ENCODE measurements around the gene POC1B.

POC1B gene

GRCh38 chr12:89552376-89552775, 26.5 kb upstream of the POC1B start:
- H3K4me3 ChIP-seq (ENCODE audit: low read depth, low read length), result no peak overlapping the region
- DNase-seq (ENCODE audit: low read depth), result no peak
- TF ChIP-seq MYC (IDR thresholded peaks at IDR 0.05; ENCODE audit: low read depth, low read length) (no peak), POLR2A (IDR thresholded peaks at IDR 0.05; ENCODE audit: extremely low read depth, insufficient read length) (no peak)

- no peak overlapping the region for H3K4me3 ChIP-seq (ENCODE audit: low read depth, low read length)
- TF ChIP-seq MAX (IDR thresholded peaks at IDR 0.05; ENCODE audit: low read depth, low read length) (peak; percentile 59), MYC (IDR thresholded peaks at IDR 0.05; ENCODE audit: low read depth, low read length) (peak; percentile 36; the same call in 1 of the 2 replicates), POLR2A (IDR thresholded peaks at IDR 0.05; ENCODE audit: extremely low read depth, insufficient read length) (no peak), CTCF (IDR thresholded peaks at IDR 0.05; ENCODE audit: low read depth, low read length) (peak; percentile 7)
- peak; percentile 47 for DNase-seq (ENCODE audit: low read depth)
Measured at GRCh38 chr12:89551747-89552146, 25.9 kb upstream of the POC1B start.

- H3K4me3 ChIP-seq (ENCODE audit: low read depth, low read length), result no peak overlapping the region
- DNase-seq (ENCODE audit: low read depth), result no peak
- TF ChIP-seq CTCF (IDR thresholded peaks at IDR 0.05; ENCODE audit: low read depth, low read length), result no peak
- no peak for TF ChIP-seq MYC (IDR thresholded peaks at IDR 0.05; ENCODE audit: low read depth, low read length)
- no peak for TF ChIP-seq POLR2A (IDR thresholded peaks at IDR 0.05; ENCODE audit: extremely low read depth, insufficient read length)
- no peak for TF ChIP-seq MAX (IDR thresholded peaks at IDR 0.05; ENCODE audit: low read depth, low read length)
Measured at GRCh38 chr12:89547101-89547500, 21.3 kb upstream of the POC1B start.

GRCh38 chr12:89546151-89546550, 20.3 kb upstream of the POC1B start:
- DNase-seq (ENCODE audit: low read depth), result no peak
- TF ChIP-seq MYC (IDR thresholded peaks at IDR 0.05; ENCODE audit: low read depth, low read length) (no peak), POLR2A (IDR thresholded peaks at IDR 0.05; ENCODE audit: extremely low read depth, insufficient read length) (no peak), CTCF (IDR thresholded peaks at IDR 0.05; ENCODE audit: low read depth, low read length) (no peak), MAX (IDR thresholded peaks at IDR 0.05; ENCODE audit: low read depth, low read length) (no peak)
- H3K4me3 ChIP-seq (ENCODE audit: low read depth, low read length), result no peak overlapping the region

GRCh38 chr12:89544681-89545184, 18.9 kb upstream of the POC1B start:
- TF ChIP-seq MAX (IDR thresholded peaks at IDR 0.05; ENCODE audit: low read depth, low read length), result no peak
- H3K4me3 ChIP-seq (ENCODE audit: low read depth, low read length), result no peak overlapping the region
- DNase-seq (ENCODE audit: low read depth), result no peak

- DNase-seq (ENCODE audit: low read depth), result no peak
Measured at GRCh38 chr12:89544022-89544421, 18.2 kb upstream of the POC1B start.

More at GRCh38 chr12:89544022-89544421, 18.2 kb upstream of the POC1B start:
- TF ChIP-seq CTCF (IDR thresholded peaks at IDR 0.05; ENCODE audit: low read depth, low read length) (no peak), MAX (IDR thresholded peaks at IDR 0.05; ENCODE audit: low read depth, low read length) (no peak), POLR2A (IDR thresholded peaks at IDR 0.05; ENCODE audit: extremely low read depth, insufficient read length) (no peak), MYC (IDR thresholded peaks at IDR 0.05; ENCODE audit: low read depth, low read length) (no peak)
- H3K4me3 ChIP-seq (ENCODE audit: low read depth, low read length), result no peak overlapping the region

Data from NB4 (cell line).